NCI-H1417 treated with DMSO at 0.1 percent for 48 hours (cell line): ENCODE results near the gene ROR1.
"Not testable (repeated sequence)": the region's sequence is repeated elsewhere in the genome, so short reads cannot be mapped to it uniquely, and the experiment has no call there.

Source experiments
- DNase-seq: peaks from one replicate; lab custom pipeline; 2025; lab: John Stamatoyannopoulos, UW

ROR1 gene

GRCh38 chr1:63794354-63794753 is 20.5 kb downstream of the ROR1 start:
- DNase-seq: no peak

- no peak for DNase-seq
Observed at GRCh38 chr1:63794939-63795378, 21.1 kb downstream of the ROR1 start.

GRCh38 chr1:63795455-63795854 is 21.6 kb downstream of the ROR1 start:
- DNase-seq: no peak

GRCh38 chr1:63797056-63797726 is 23.4 kb downstream of the ROR1 start:
- DNase-seq: no peak

GRCh38 chr1:63798284-63798683 is 24.5 kb downstream of the ROR1 start:
- no peak for DNase-seq

- no peak for DNase-seq
Observed at GRCh38 chr1:63799307-63799706, 25.5 kb downstream of the ROR1 start.

- no peak for DNase-seq
Observed at GRCh38 chr1:63799820-63800219, 26.0 kb downstream of the ROR1 start.

- DNase-seq: no peak
Observed at GRCh38 chr1:63802109-63802508, 28.3 kb downstream of the ROR1 start.

GRCh38 chr1:63804829-63805484 is 31.1 kb downstream of the ROR1 start:
- DNase-seq: no peak

GRCh38 chr1:63807046-63807445 is 33.2 kb downstream of the ROR1 start:
- DNase-seq: no peak

GRCh38 chr1:63810936-63811469 is 37.2 kb downstream of the ROR1 start:
- DNase-seq: no peak

GRCh38 chr1:63812071-63812700 is 38.4 kb downstream of the ROR1 start:
- no peak for DNase-seq

- DNase-seq: no peak
Observed at GRCh38 chr1:63813829-63814277, 40.0 kb downstream of the ROR1 start.

GRCh38 chr1:63816217-63816815 is 42.5 kb downstream of the ROR1 start:
- DNase-seq: not testable (repeated sequence)

- no peak for DNase-seq
Observed at GRCh38 chr1:63817152-63817667, 43.4 kb downstream of the ROR1 start.

- no peak for DNase-seq
Observed at GRCh38 chr1:63817700-63818099, 43.9 kb downstream of the ROR1 start.

GRCh38 chr1:63818567-63819325 is 44.9 kb downstream of the ROR1 start:
- DNase-seq: no peak

- DNase-seq: no peak
Observed at GRCh38 chr1:63819795-63820194, 46.0 kb downstream of the ROR1 start.

GRCh38 chr1:63821091-63822005 is 47.5 kb downstream of the ROR1 start:
- no peak for DNase-seq

GRCh38 chr1:63822540-63822939 is 48.7 kb downstream of the ROR1 start:
- DNase-seq: no peak
